ENCODE data around the gene ME3.

ME3 gene

DNA sequence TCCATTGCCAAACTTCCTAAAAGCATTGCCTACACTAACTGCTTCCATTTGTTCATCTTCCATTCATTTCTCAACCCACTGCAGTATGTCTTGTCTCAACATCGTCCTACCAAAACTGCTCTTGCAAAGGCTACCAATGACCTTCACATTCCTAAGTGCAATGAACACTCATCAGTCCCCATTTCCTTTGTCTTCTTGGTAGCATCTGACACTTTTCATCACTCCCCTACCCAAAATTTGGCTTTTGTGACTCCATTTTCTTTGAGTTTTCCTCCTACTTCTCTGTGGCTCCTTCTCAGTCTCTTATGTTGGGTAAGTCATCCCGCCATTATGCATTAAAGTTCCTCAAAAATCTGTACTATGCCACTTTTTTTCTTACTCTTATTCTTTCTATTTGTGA, 162.3 kb downstream of the ME3 start:
- DNase-seq, result no peak

DNA sequence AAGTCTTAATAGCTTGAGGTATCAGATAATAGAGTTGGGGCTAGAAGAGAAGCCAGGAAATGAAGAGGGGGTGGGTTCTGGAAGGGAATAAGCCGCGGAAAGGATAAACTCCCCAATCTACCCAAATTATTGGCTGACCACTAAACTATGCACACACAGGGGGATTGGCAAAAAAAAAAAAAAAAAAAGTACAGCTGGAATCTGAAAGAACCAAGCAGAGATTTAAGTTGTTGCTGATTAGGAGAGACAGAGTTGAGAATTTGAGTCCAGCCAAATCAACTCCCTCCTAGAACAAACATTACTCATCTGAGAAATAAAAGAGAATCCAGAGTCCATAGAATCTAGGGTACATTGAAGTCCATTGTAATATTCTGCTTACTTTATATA, 162.8 kb downstream of the ME3 start:
- DNase-seq, result no peak

DNA sequence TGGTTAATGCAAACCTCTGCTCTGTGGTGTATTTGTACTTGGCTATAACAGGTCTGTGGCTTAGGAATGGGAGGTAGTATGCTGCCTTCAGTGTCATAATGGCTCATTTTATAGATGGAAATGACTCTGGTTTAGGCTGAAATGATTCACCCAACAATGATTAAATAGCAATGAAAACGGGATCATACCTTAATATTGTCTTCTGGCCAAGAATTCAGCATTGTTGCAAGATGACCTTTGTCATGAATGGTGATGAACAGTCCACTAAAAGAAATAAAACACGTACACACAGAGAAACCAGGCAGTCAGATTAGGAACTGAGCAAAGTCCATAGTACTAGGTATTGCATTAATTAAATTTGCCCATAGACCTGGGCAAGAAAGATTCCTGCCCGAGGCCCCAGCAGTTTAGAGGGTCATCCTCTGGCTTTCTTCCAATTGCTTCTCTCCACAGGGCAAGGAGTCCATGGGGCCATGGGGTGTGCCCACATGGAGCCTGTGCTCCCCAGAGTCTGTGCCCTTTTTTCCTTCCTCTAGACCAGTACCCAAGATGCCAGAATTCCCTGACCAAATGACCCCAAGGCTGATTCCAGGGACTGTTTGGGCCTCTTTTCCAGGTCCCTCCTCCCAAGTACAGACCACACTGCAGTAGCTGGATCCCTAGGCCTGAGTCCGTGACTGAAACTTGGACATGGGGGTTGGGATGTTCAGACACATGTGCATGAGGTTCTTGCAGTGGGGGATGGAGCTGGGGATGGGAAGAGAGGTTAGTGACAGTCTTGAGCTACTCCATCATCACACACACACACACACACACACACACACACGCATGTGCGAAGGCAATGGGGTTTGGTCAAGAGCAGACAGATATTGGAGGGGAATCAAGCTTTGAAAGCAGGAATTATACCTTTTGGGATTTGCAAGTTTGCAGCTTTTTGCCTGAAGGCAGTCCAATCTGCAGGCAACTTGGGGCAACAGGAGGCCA, 163.5 kb downstream of the ME3 start:
- DNase-seq, result no peak

DNA sequence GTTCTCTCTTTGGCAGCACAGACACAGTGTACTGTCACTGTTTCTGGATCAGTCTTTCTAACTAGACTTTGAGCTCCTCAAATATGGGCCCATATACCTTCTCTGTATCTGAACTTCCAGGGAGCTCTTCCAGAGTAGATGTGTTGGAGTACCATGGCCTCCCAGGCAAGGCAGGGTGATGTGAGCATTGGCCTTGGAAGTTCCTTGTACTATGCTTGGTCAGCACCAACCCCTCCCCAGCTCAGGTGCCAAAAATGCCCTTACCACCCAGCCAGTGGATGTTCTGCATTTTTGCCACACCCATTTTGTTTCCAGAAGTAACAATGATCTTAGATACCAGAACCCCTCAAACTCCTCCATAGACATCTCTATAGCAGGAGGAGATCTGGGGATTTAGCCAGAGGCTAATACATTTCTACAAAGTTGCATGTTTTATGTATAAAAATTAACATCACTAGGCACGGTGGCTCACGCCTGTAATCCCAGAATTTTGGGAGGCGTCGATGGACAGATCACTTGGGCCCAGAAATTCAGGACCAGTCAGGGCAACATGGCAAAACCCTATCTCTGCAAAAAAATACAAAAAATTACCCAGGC, 165.1 kb downstream of the ME3 start:
- DNase-seq, result no peak

DNA sequence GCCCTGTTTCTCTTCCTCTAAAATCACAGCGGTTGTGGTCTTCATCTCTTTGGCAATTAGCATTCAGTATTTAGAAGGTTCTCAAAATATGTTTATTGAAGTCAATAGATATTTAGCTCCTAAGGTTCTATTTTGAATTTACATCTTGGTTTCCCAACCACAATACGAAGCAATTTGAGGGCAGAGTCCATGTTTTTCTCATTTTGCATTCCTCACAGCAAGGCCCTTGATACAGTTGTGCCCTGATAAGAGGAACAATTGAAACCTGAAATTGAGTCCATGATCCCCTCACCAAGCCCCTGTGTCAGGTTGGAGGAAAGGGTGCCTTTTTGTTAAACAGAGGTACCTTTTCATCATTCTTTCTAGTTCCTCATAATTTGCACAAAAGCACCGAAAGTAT, 166.2 kb downstream of the ME3 start:
- DNase-seq, result no peak

DNA sequence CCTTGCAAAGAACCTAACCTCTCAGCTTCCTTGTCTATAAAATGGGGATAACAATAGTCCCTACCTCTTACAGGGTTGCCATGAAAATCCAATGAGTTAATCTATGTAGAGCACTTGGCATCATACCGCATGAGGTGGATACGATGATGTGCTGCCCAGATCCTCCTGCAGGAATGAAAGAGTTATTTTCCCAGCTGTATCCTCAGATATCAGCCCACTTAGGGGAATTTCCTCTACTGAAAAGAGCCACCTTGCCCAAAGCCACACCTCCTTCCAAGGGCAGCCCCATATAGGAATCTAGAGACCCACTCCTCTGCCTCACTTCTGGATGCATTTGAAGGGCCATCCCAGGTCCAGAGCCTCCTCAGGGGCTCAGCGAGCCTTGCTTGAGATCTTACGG, 169.3 kb downstream of the ME3 start:
- DNase-seq, result no peak

DNA sequence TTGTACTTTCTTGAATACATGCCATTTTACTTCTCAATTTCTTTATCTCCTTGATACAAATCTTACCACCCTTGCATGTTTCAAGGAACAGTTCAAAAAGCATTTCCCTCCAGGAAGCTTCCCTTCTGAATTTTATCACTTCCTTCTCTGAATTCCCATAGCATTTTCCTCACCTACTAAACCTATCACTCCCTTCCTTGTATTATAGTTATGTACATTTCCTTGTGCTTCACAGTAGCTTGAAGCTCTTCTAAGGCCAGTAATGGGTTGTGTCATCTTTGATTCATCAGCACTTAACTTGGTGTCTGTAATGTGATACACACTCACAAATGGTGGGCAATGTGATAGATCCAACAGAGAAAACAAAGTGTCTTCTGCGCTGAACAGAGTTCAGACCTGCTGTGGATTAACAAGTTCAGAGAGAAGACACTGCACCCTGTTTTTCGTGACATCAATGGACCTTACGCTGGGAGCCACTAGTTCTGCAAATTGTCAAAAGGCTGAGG, 170.2 kb downstream of the ME3 start:
- DNase-seq, result peak; percentile 81

DNA sequence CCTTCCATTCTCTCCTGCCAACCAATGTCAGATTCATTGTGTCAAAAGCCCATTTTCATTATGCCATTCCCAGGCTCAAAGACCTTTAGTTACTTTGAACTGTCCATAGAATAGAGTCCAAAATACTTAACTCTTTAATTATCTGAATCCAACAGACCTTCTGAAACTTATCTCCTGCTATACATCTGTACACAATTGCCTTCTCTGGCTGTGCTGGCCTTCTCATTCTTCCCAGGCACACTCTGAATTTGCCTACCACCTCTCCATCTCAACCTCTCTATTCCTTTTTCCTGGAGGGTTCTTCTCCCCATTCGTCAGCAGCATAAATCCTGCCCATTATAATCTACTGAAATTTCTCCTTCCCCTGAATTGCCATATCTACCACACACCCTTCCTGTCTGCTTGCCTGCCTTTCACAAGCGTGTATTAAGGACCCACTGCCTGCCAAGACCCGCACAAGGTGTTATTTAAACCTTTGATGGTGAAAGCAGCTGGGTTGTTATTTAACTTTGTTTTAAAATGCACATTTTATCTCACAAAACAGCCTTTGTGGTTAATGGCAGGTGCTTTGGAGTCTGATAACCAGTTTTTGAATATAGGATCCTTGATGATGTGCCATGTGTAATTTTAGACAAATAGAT, 171.8 kb downstream of the ME3 start:
- no peak for DNase-seq

DNA sequence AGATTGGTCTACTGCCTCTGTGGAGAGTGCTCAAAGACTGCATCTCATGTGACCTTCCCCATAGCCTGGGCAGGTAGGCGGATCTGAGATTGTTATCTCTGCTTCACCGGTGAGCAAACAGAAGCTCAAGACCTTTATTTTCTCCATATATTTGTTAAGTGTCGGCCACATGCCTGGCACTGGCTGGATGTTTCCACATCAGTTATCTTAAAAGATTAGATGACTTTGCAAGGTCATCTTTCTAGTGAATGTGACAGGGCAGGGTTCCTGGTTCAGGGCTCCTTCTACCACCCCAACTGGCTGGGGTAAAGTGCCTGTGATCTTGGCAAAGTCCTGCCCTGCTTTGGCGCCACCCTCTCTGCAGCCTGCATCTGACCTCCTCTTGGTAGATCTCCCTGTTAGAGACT, 172.7 kb downstream of the ME3 start:
- peak; percentile 77 for DNase-seq

DNA sequence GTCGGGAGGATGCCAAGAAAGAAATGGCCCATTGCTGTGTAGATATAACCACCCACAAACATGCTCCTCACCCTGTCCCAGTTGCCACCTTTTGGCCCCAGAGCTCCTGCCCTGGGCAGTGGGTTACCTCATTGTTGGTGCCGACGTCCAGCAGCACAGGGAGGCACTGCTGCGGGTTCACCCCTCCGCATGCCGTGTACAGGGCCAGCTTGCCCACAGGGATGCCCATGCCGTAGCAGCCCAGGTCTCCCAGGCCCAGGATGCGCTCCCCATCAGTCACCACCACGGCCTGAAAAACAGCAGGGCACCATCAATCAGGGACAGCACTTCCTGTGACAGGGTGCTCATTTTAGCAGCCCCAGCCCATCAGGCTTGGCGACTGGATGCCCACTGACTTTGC, 174.6 kb downstream of the ME3 start:
- DNase-seq, result no peak

DNA sequence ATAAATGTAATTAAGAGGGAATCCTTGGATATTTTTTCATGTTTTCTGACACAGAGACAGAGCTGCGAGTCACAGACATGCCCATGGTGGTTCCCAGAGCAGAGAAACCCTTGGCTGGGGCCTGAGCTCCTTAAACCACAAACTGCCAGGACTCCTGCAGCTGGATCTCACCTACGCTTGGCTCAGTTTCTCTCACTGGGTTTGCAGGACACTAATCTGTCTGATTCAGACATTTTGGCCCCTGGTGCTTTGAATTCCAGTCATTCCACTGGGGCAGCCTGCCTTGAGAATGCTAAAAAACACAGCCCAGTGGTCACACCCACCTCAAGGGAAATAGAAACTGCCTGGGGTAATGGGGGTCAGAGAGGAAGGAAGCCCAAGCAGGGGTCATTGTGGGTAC, 175.1 kb downstream of the ME3 start:
- DNase-seq, result no peak

DNA sequence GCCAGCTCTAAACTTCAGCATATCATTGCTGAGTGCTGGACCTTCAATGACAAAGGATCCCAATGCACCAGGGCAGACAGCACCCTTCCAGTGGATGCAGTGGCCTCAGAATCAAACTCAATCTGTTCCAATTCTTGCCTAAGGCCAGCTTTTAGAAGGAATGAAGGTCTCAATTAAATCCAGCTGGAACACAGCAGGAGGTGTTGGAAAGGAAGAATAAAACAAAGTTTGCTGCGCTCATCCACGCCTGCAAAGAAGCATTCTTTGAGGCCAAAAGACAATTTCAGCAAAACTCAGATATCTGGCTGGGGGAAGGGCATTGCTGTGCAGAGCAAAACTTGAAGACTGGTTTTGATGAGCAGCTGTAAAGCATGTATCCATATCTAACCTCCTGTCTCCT, 177.1 kb downstream of the ME3 start:
- DNase-seq, result no peak

DNA sequence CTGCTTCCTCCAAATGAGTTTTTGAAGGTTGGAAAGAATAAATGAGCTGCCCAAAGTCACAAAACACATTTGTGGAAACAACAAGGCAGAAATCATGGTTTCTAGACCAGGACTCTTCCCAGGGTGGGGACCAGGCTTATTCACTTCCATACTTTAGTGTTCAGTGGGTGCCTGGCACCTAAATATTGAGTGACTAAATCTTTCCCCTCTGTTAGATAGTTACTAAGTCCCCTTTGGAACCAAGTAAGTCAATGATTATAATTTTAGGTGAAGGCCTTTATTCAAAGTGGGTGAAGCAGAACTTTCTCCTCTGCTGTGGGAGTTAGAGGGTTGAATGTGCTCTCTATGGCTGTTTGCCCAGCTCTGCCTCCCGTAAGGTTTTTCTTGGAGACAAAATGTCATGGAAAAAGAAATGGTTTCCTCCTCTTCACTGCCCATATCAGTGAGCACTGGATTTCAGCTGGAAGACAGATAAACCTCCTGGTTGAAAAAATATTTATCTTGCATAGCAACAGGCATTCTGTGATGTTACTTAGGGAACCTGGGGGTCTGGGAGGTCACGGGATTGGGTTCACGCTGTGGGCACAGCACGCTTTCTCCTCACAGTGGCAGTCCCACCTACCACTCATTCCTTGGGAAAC, 179.9 kb downstream of the ME3 start:
- no peak for DNase-seq

DNA sequence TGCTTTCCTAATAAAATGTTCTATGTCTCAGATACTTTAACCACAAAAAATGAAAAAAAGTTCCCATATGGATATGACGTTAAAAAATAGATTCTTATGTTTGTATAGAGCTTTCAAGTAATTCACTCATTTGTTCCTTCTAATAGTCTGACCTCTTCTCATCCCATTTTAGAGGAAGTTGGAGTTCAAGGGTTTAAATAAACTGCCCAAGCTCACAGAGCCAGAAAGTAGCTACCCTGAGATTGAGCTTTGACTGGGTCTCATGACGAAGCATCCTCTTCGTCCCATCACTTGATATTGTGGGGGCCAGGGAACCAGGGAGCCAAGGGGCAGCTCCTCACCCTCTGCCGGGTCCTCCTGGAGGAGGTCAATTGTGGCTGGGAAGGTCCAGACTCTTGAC, 181.4 kb downstream of the ME3 start:
- DNase-seq, result no peak

DNA sequence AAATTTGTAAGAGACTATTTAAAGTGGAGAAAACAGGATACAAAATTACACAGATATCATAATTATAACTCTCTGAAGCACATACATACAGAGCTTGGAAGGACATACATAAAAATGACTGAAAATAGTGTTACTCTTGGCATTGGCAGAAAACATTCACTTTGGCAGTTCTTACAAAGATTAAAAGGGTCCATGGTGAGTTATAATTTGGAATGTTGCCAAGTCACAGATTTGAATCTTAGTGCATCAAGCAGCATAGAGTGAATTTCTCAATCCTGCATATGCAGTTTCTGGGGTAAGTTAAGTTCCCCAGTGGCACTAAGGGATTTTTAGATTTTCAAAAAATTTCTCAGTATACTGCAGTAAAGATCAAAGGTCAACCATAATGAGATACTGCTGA, 181.8 kb downstream of the ME3 start:
- no peak for DNase-seq

DNA sequence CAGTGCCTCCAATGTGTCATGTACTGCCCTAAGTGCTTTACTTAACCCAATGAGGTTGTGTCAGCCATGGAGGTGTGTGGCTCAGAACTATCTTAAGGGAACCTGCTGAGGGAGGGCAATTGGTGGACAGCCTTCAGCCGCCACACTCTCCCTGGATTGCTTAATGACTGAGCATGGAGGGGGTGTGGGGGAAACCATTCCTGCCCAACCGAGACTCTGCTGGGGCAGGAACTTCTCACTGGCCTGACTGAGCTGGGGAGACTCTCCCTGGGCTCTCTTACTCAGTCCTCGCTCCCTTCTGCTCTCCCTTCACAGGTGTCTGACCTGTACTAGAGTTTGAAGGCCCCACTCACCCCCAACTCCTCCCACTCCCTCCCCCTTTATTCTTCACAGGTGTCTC, 183.0 kb downstream of the ME3 start:
- DNase-seq, result no peak

DNA sequence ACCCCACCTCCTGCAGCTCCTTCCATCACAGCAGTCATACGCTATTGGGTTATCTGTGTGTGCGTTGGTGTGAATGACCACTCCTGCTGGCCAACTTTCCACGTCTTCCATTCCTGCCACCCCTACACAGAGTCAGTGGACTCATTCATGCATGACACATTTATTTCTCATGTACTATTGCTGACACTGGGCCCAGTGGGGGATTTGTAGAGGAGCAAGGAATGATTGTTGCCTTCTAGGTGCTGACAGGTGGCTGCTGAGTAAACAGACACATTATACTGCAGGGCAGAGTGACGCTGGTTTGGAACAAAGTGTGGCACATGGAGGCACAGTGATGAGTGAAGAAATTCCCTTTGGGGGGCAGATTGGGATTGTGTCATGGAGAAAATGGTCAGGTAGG, 183.9 kb downstream of the ME3 start:
- DNase-seq, result peak; percentile 77

DNA sequence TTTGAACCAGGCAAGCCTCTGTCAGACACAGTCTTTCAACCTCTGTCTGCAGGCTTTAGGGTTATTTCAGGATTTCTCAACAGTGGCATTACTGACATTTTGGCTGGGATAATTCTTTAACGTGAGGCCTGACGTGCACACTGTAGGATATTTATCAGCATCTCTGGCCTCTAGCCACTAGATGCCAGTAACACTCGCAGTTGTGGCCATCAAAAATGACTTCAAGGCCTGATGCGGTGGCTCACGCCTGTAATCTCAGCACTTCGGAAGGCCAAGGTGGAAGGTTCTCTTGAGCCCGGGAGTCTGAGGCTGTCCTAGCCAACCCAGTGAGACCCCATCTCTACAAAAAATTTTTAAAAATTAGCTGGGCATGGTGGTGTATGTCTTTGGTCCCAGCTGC, 184.7 kb downstream of the ME3 start:
- no peak for DNase-seq

DNA sequence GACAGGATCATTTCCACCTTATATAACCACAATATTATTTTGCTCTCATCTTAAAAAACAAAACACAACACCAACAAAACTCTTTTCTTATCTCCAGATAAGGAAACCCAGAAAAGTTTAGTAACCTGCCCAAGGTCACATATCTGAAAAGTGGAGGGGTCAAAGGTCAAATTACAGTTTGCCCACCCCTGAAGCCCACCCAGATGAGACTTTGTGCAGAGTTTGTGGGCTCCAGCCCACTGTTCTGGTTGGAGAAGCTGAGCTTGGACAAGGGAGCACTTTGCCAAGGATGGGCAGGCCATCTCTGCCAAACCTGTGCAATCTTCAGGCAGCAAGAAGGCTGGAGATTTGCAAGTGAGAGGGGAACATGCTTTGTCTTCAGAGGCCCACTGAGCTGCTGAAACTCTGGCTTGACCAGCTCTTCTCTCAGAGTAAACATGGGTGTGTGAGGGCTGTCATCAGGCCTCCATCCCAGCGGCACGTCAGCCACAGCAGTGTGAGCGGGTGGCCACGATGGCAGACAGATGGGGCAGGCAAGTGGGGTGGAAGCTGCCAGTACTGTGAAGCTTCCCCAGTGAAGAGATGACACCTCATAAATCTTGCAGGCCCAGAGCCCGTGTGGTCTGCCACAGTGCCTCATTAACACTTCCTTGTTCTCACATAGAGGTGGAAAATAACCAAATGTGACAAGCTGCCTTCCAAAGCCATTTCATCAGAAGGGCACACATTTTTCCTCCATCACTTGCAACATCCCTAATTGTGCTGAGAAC, 186.0 kb downstream of the ME3 start:
- peak; percentile 43 for DNase-seq

DNA sequence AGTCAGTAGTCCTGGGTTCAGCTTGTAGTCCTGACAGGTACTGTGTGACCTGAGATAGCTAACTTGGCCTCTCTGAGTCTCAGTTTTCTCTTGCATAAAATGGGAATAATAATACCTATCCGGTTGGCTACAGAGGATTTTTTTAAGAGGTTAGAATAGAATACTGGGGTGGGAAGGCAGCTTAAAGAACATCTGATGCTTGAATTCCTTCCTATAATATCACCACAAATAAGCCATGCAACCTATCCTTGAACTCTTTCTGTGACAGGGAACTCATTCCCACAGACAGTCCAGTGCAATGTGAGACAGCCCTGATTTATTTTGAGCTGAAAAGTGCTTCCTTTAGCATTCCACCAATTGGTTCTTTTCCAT, 187.6 kb downstream of the ME3 start:
- DNase-seq, result no peak

DNA sequence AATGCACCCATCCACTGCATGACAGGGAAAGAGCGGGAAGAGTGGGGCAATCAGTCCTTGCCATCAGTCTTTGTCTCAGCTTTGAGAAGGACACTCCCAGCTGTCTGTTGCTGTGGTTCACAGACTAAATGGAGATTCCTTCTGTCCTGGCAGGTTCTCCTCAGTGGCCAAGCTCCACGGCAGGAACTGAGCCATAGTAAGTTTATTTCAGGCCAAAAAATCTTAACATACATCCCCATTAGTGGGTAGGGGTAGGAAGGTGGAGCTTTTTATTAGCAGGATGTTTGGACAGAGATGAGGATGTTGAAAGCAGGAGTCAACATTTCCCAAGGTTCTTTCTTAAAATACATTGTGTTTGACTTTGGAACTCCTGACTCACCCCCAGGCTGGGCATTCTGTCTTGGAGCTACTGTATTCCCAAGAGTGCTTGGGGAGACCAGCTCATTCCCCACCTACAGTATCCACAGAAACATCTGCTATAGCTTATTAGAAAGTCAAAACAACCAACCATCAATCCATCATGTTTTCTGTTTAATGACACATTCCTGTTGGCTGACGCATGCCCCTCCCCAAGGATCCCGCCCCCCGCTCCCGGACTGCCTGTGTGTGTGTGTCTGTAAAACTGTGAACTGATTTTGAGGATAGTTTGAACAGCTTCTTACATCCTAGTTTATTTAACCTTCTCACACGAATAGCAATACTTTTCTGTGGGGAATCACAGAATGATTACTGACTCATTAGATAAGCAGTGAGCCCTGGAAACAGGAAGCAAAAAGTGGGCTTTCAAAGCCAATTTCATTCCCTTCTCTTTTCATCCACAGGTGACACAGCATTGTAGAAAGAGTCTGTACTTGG, 188.2 kb downstream of the ME3 start:
- peak; percentile 50 for DNase-seq

DNA sequence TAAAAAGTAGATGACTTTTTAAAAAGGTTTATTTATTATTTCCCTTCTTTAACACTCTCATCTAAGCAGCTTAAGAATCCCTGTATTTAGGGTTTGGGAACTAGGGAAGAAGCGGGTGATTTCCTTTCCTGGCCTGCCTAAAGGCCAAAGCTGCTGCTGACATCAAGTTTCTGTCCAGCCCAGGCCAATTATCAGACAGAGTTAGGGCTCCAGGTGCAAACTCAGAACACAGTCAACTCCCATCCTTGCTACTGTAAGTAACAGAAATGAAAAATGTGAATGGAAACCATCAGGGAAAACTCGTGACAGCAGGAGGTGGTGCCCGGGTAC, 188.8 kb downstream of the ME3 start:
- no peak for DNase-seq

All from DMS53 (cell line).